Heart right ventricle (tissue), 16 donors: ENCODE data around the gene DMGDH. TPM values are rescaled to one million over a fixed set of nuclear protein-coding genes. Genes with fewer than 3 reads are reported as not detected.

Source experiments
- ATAC-seq, 8 donors: fragments of 200-7000 bp; cut with Tn5 transposase; one replicate each; pipeline ENCODE4 v1.9.1; 2020; ENCODE audit warnings: mild to moderate bottlenecking in 8 of 8, moderate library complexity in 8 of 8, moderate number of reproducible peaks in 1 of 8
- DNase-seq, 2 donors: peaks; one replicate each; pipeline ENCODE4 v3.0.0-alpha.2; 2020
- H3K27ac ChIP-seq, 10 donors: fragments of 200-600 bp; sonication (generic) in 2 of 10; one replicate each; pipeline versions ENCODE4 v1.5.0 to v1.8.0; 2020 to 2022; ENCODE audit warnings: mild to moderate bottlenecking in 3 of 10
- H3K27me3 ChIP-seq, 7 donors: fragments of 200-600 bp; one replicate each; pipeline ENCODE4 v1.8.0; 2021 to 2022; ENCODE audit warnings: mild to moderate bottlenecking in 2 of 7
- H3K36me3 ChIP-seq, 9 donors: fragments of 200-600 bp; sonication (generic) in 1 of 9; one replicate each; pipeline versions ENCODE4 v1.5.0 to v1.8.0; 2020 to 2022; ENCODE audit warnings: mild to moderate bottlenecking in 2 of 9
- H3K4me1 ChIP-seq, 9 donors: fragments of 200-600 bp; sonication (generic) in 1 of 9; one replicate each; pipeline versions ENCODE4 v1.5.0 to v1.8.0; 2020 to 2022; ENCODE audit warnings: mild to moderate bottlenecking in 4 of 9
- H3K4me3 ChIP-seq, 10 donors: fragments of 200-600 bp; sonication (generic) in 2 of 10; one replicate each; pipeline versions ENCODE4 v1.5.0 to v1.8.0; 2020 to 2022; ENCODE audit warnings: mild to moderate bottlenecking in 7 of 10, moderate library complexity in 2 of 10
- H3K9me3 ChIP-seq, 11 donors: fragments of 200-600 bp in 10 of 11; sonication (generic) in 2 of 11; one replicate each; pipeline versions ENCODE4 v1.5.0 to v1.8.0; 2013 to 2022; ENCODE audit warnings: mild to moderate bottlenecking in 2 of 11, control low read depth in 1 of 11, moderate library complexity in 1 of 11
- WGBS, 2 donors: extraction: QIAGEN DNeasy Blood & Tissue Kit; methylation state at CpG; one replicate each; pipeline ENCODE4 v1.1.7; 2013; ENCODE audit warnings: inconsistent platforms in 1 of 2; 5-methylcytosine and 5-hydroxymethylcytosine counted together
- intact Hi-C, 10 donors: fragments of 100-400 bp; cut with DNase I; formaldehyde crosslinking; loops; one replicate each; pipeline versions ENCODE4 v1.11.1 to v1.14.2; 2022
- polyA plus RNA-seq, 2 donors: library from polyadenylated mRNA; stranded (reverse); fragments of 200-250 nt; gene quantifications; one replicate each; pipeline ENCODE4 v1.2.3, GENCODE V29; 2013
- total RNA-seq, 10 donors: library from RNA; stranded (reverse); fragmentation: NEBNext Ultra II Directional in 3 of 10; extraction: Animal tissue kit (Norgen Biotek cat#: 25700) in 3 of 10; gene quantifications; one replicate each; pipeline versions ENCODE4 v1.2.1 to v1.2.4, GENCODE V29; 2021 to 2023
- TF ChIP-seq, protein P1 (sequence below), 9 donors: fragments of 200-600 bp; sonication (generic) in 2 of 9; IDR thresholded peaks; one replicate each; pipeline versions ENCODE4 v1.5.0 to v1.8.0; 2021 to 2022; ENCODE audit warnings: antibody characterized with exemption in 9 of 9, mild to moderate bottlenecking in 5 of 9, moderate library complexity in 1 of 9
- donor health status: Arrhythmogenic right ventricular cardiomyopathy.
- donor health status: ischemic (EF 13 %, LVEDD 7.1; RV severe dilation, severe dysfunction).
- donor health status: healthy with polysubstance abuse.
- donor health status: DM: no; HTN: yes; CAD: no.
- donor health status: DM: no; HTN: no; CAD: no.
- donor health status: ischemic (EF 25% LVEDD 6.9; RV normal size, moderate dysfunction).
- donor health status: ischemic (EF 25% LVEDD 5.7; RV mildly dilated, moderate dysfunction).
- donor health status: healthy.
- donor health status: DM: yes; HTN: yes; CAD: no.
- donor health status: Ischemic cardiomyopathy.
- donor health status: ischemic (EF 35%, LVEDD 5.7; RV mildly dilated, moderate dysfunction).
- donor health status: nonischemic (EF 11% LVEDD 7.7; RV severe dilation, severe dysfunction).
- donor health status: DM: yes; HTN: yes; CAD: no.
- donor health status: PGD.
- donor health status: ischemic (EF 29% LVEDD 5.4; RV normal size, mild dysfunction).
- donor health status: nonischemic (EF 23%, LVEDD 6.1; RV moderate dilation, normal function).

Gene DMGDH
- total and polyA plus RNA-seq, 12 donors = 0.17 to 3.4 (median 1.9) TPM

GRCh38 chr5:78959767-78960166 lies 109.7 kb downstream of the DMGDH start:
- intact Hi-C loops = loop anchor here (5.0 to 10.0 kb wide), 11 partner anchors 52 to 637 kb away; no protein-coding TSS in a partner anchor

GRCh38 chr5:78958672-78959445 lies 110.6 kb downstream of the DMGDH start:
- DNase-seq = no peak
- TF ChIP-seq, protein P1, sequence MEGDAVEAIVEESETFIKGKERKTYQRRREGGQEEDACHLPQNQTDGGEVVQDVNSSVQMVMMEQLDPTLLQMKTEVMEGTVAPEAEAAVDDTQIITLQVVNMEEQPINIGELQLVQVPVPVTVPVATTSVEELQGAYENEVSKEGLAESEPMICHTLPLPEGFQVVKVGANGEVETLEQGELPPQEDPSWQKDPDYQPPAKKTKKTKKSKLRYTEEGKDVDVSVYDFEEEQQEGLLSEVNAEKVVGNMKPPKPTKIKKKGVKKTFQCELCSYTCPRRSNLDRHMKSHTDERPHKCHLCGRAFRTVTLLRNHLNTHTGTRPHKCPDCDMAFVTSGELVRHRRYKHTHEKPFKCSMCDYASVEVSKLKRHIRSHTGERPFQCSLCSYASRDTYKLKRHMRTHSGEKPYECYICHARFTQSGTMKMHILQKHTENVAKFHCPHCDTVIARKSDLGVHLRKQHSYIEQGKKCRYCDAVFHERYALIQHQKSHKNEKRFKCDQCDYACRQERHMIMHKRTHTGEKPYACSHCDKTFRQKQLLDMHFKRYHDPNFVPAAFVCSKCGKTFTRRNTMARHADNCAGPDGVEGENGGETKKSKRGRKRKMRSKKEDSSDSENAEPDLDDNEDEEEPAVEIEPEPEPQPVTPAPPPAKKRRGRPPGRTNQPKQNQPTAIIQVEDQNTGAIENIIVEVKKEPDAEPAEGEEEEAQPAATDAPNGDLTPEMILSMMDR (IDR thresholded peaks at IDR 0.05) = no peak
- H3K27me3 ChIP-seq = no peaks in the 10 kb centered on the region
- ATAC-seq = no peak
- intact Hi-C loops = loop anchor here in 3 of 10 donors (10.0 kb wide), 1 partner anchor 54 kb away; no protein-coding TSS in a partner anchor
- H3K9me3 ChIP-seq = no peaks in the 10 kb centered on the region
- peaks cover 0 to 28% (median 3%) of the 10 kb centered on the region in 9 donors for H3K36me3 ChIP-seq
- 68 to 78% methylated on average over 3 of the region's 3 CpGs for WGBS, 2 donors
- H3K4me1 ChIP-seq = peaks cover 0 to 7% (median 0%) of the 10 kb centered on the region in 9 donors
- no peak overlapping the region for H3K27ac ChIP-seq
- H3K4me3 ChIP-seq = no peak overlapping the region

More at GRCh38 chr5:78959767-78960166, 109.7 kb downstream of the DMGDH start:
- no peaks in the 10 kb centered on the region for H3K9me3 ChIP-seq
- ATAC-seq (no peak), DNase-seq (no peak)
- peaks cover 0 to 7% (median 0%) of the 10 kb centered on the region in 9 donors for H3K4me1 ChIP-seq
- WGBS, 2 donors = 83 to 89% methylated on average over 1 of the region's 1 CpG
- H3K4me3 ChIP-seq = no peak overlapping the region
- no peaks in the 10 kb centered on the region for H3K27me3 ChIP-seq
- peaks cover 0 to 34% (median 3%) of the 10 kb centered on the region in 9 donors for H3K36me3 ChIP-seq
- TF ChIP-seq, protein P1 (IDR thresholded peaks at IDR 0.05) = no peak
- no peak overlapping the region for H3K27ac ChIP-seq

DNA sequence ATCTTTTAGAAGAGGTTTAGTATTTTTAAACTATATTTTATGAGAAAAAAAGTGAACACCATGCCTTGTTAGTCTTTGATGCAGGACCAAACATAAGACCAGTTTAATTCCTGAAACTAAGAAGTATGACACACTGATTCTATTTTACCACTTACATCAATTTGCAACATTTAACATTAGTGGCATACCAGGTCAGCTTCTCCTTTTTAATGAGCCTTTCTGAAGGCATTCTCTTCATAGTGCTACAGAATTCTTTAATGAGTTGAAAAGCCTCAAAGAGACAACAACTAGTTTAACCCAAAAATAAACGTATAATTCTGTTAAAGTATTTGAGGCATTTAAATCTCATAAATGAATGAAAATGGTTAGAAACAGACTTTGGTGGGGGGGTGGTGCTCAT lies 112.6 kb downstream of the DMGDH start:
- WGBS, 2 donors = 89 to 95% methylated on average over 1 of the region's 1 CpG
- TF ChIP-seq, protein P1 (IDR thresholded peaks at IDR 0.05) = no peak
- H3K27me3 ChIP-seq = no peaks in the 10 kb centered on the region
- intact Hi-C loops = loop anchor here in 3 of 10 donors (10.0 kb wide), 1 partner anchor 52 kb away; no protein-coding TSS in a partner anchor
- no peak for DNase-seq
- H3K27ac ChIP-seq = no peak overlapping the region
- H3K4me1 ChIP-seq = peaks cover 0 to 7% (median 0%) of the 10 kb centered on the region in 9 donors
- no peaks in the 10 kb centered on the region for H3K9me3 ChIP-seq
- H3K36me3 ChIP-seq = peaks cover 0 to 15% (median 0%) of the 10 kb centered on the region in 9 donors
- no peak for ATAC-seq
- no peak overlapping the region for H3K4me3 ChIP-seq

- DNase-seq = no peak
- H3K9me3 ChIP-seq = no peaks in the 10 kb centered on the region
- WGBS, 2 donors = 92 to 97% methylated on average over 4 of the region's 4 CpGs
- H3K27me3 ChIP-seq = no peaks in the 10 kb centered on the region
- no peaks in the 10 kb centered on the region for H3K4me1 ChIP-seq
- TF ChIP-seq, protein P1 (IDR thresholded peaks at IDR 0.05) = no peak
- H3K36me3 ChIP-seq = peaks cover 0 to 14% (median 0%) of the 10 kb centered on the region in 9 donors
- no peak overlapping the region for H3K4me3 ChIP-seq
- H3K27ac ChIP-seq = no peak overlapping the region
- intact Hi-C loops = loop anchor here in 3 of 10 donors (10.0 kb wide), 1 partner anchor 48 kb away; no protein-coding TSS in a partner anchor
- no peak for ATAC-seq
Measured at GRCh38 chr5:78953092-78953800, 116.2 kb downstream of the DMGDH start.
